A549 treated with CpdA at 1 μM for 4 hours (cell line): ENCODE data around the gene GLRX3. TPM values are rescaled to one million over a fixed set of nuclear protein-coding genes. Genes with fewer than 3 reads are reported as not detected.

Experiments used
- total RNA-seq: library from RNA; stranded (reverse); fragments of 200-300 nt; extraction: Qiagen RNA extraction; gene quantifications from 5 replicates; pipeline ENCODE4 v1.2.3, GENCODE V29; 2022; ENCODE audit warnings: low read depth

Gene GLRX3
- total RNA-seq, result 215 to 262 TPM (median 225 TPM) in 5 replicates

GRCh38 chr10:130136226-130137089 lies at the start of gene GLRX3:
TSS of gene GLRX3 (plus strand) at chr10:130136391. CDS start at chr10:130136421, 30 bp downstream.

GRCh38 chr10:130110246-130111112 lies 25.7 kb upstream of the GLRX3 start, which contains the start of gene C10orf143:
TSS of gene C10orf143 (minus strand) at chr10:130110830. CDS start at chr10:130110772, 58 bp downstream.

Other genes starting within 250 kb of the GLRX3 start
- gene EBF3, start 172.1 kb upstream of the GLRX3 start, total RNA-seq, result 0.11 to 0.21 TPM (median 0.16 TPM) in 5 replicates
- 0.49 to 1.0 TPM (median 0.80 TPM) in 5 replicates for gene C10orf143, start 25.6 kb upstream of the GLRX3 start, total RNA-seq